H1 (cell line): ENCODE results near the gene IRF2BP1. TPM values are rescaled to one million over a fixed set of nuclear protein-coding genes. Genes with fewer than 3 reads are reported as not detected.
A peak's percentile ranks its signal among the peaks of the same experiment; 100 is the strongest.

Experiments used
- ATF3 ChIP-seq: IDR thresholded peaks from 2 replicates; pipeline ENCODE4 v1.6.1; 2011; ENCODE audit warnings: low read depth, mild to moderate bottlenecking, low read length; ENCODE audit not compliant: insufficient read depth
- CBX8 ChIP-seq: fragments of 300-800, 300-1000 bp; sonication (generic); IDR thresholded peaks from 2 replicates; pipeline ENCODE4 v1.7.1; 2016; ENCODE audit warnings: low read depth, low read length, borderline replicate concordance
- CHD2 ChIP-seq: IDR thresholded peaks from 2 replicates; pipeline ENCODE4 v1.6.1; 2012; ENCODE audit warnings: low read length, improper control_type of control experiment
- CREB1 ChIP-seq: IDR thresholded peaks from 2 replicates; pipeline ENCODE4 v1.6.1; 2012; ENCODE audit warnings: inconsistent platforms
- CTBP2 ChIP-seq: IDR thresholded peaks from 2 replicates; pipeline ENCODE4 v1.7.0; 2011; ENCODE audit warnings: borderline replicate concordance, mild to moderate bottlenecking, moderate library complexity, mixed read lengths, low read length; ENCODE audit not compliant: insufficient read depth, insufficient read length
- CTCF ChIP-seq, 3 experiments: IDR thresholded peaks; 1 replicate in 2 of 3; 2 replicates in 1 of 3; pipeline versions ENCODE4 v1.5.1 to v1.6.1; 2011; ENCODE audit warnings: low read length in 3 of 3, mild to moderate bottlenecking in 3 of 3, inconsistent platforms in 2 of 3, low read depth in 1 of 3, moderate library complexity in 1 of 3; ENCODE audit not compliant: insufficient read depth in 1 of 3; ENCODE audit errors: control extremely low read depth in 1 of 3
- E2F6 ChIP-seq: IDR thresholded peaks from 2 replicates; pipeline ENCODE4 v1.6.1; 2012; ENCODE audit warnings: inconsistent platforms
- FOSL1 ChIP-seq: IDR thresholded peaks from 2 replicates; pipeline ENCODE4 v1.6.1; 2011; ENCODE audit warnings: mild to moderate bottlenecking, low read depth, low read length, moderate library complexity; ENCODE audit not compliant: insufficient read depth
- GABPA ChIP-seq: IDR thresholded peaks from 2 replicates; pipeline ENCODE4 v1.6.1; 2011; ENCODE audit warnings: mild to moderate bottlenecking, low read length, moderate library complexity, borderline replicate concordance; ENCODE audit not compliant: insufficient read depth
- JUN ChIP-seq: IDR thresholded peaks from 2 replicates; pipeline ENCODE4 v1.6.1; 2011; ENCODE audit warnings: low read depth, mild to moderate bottlenecking, improper control_type of control experiment, low read length
- KDM4A ChIP-seq: IDR thresholded peaks from one replicate; pipeline ENCODE4 v1.7.1; 2012; ENCODE audit warnings: low read depth, mild to moderate bottlenecking, moderate library complexity, low read length, inconsistent platforms; ENCODE audit not compliant: severe bottlenecking
- NRF1 ChIP-seq: IDR thresholded peaks from 2 replicates; pipeline ENCODE4 v1.6.1; 2011; ENCODE audit warnings: mild to moderate bottlenecking, low read depth, low read length, improper control_type of control experiment
- RAD21 ChIP-seq, 2 experiments: IDR thresholded peaks in 1 of 2; conservative IDR thresholded peaks in 1 of 2; 2 replicates each; pipeline ENCODE4 v1.6.1; 2011; ENCODE audit warnings: low read depth in 2 of 2, low read length in 2 of 2, improper control_type of control experiment in 1 of 2, inconsistent platforms in 1 of 2, mild to moderate bottlenecking in 1 of 2, moderate library complexity in 1 of 2
- RBBP5 ChIP-seq: IDR thresholded peaks from 2 replicates; pipeline ENCODE4 v1.7.1; 2012; ENCODE audit warnings: low read depth, mild to moderate bottlenecking, inconsistent platforms, low read length, moderate library complexity, borderline replicate concordance
- RFX5 ChIP-seq: IDR thresholded peaks from 2 replicates; pipeline ENCODE4 v1.6.1; 2011; ENCODE audit warnings: low read depth, low read length, improper control_type of control experiment, borderline replicate concordance
- SIRT6 ChIP-seq: IDR thresholded peaks from one replicate; pipeline ENCODE4 v1.7.1; 2012; ENCODE audit warnings: low read length, inconsistent platforms
- SP2 ChIP-seq: IDR thresholded peaks from 2 replicates; pipeline ENCODE4 v1.6.1; 2012; ENCODE audit warnings: mild to moderate bottlenecking, low read length, inconsistent platforms
- SP4 ChIP-seq: IDR thresholded peaks from 2 replicates; pipeline ENCODE4 v1.6.1; 2012; ENCODE audit warnings: low read length, inconsistent platforms
- TBP ChIP-seq: IDR thresholded peaks from 2 replicates; pipeline ENCODE4 v1.6.1; 2011; ENCODE audit warnings: low read depth, low read length, improper control_type of control experiment
- ZNF274 ChIP-seq: IDR thresholded peaks from 2 replicates; pipeline ENCODE4 v1.7.0; 2012; ENCODE audit warnings: low read length, borderline replicate concordance; ENCODE audit errors: extremely low read depth
- polyA plus RNA-seq, 7 experiments: library from polyadenylated mRNA; depleted of rRNA in 3 of 7; stranded (reverse) in 5 of 7; unstranded in 2 of 7; fragments of >200 nt in 5 of 7; fragments of 200-250 nt in 2 of 7; gene quantifications; 1 replicate in 5 of 7; 2 replicates in 1 of 7; 4 replicates in 1 of 7; pipeline versions ENCODE4 v1.2.1 to v1.2.3, GENCODE V29; 2011 to 2013; ENCODE audit warnings: missing spikeins in 2 of 7, mixed read lengths in 2 of 7
- total RNA-seq: library from RNA; stranded (reverse); fragmentation: NEBNext Ultra II Directional; extraction: Animal tissue kit (Norgen Biotek cat#: 25700); gene quantifications from 2 replicates; pipeline ENCODE4 v1.2.1, GENCODE V29; 2021

The IRF2BP1 gene
- total and polyA plus RNA-seq, 2 of the 8 experiments (the other 6 are each of a cell fraction or from before 2014, with no cell fraction given) = 12.1 to 24.4 TPM

GRCh38 chr19:45862564-45863334, 23.2 kb downstream of the IRF2BP1 start, which contains the start of gene SYMPK (continued):
- TF ChIP-seq CTCF (IDR thresholded peaks at IDR 0.05; ENCODE audit: control extremely low read depth in 1 of 3, insufficient read depth in 1 of 3, low read depth in 1 of 3, low read length in 3 of 3) (no peak), FOSL1 (no peak), JUN (no peak), TBP (peak; percentile 76), CBX8 (no peak), SP2 (no peak), ZNF274 (no peak), GABPA (peak; percentile 90; the same call in 1 of the 2 replicates), KDM4A (no peak), RAD21 (IDR thresholded peaks at IDR 0.05 in 1 of 2, conservative IDR thresholded peaks at IDR 0.05 in 1 of 2; ENCODE audit: low read depth in 2 of 2, low read length in 2 of 2) (no peak), SP4 (no peak), NRF1 (peak; percentile 77), SIRT6 (no peak), CREB1 (peak; percentile 83), CHD2 (no peak; the same call in 1 of the 2 replicates), E2F6 (no peak), CTBP2 (no peak), RFX5 (no peak), ATF3 (no peak), RBBP5 (no peak)
